Thyroid gland (tissue), 4 donors: ENCODE results near the gene LCN12.

ENCODE experiments used
- POLR2A ChIP-seq, 2 donors: fragments of 450-650 bp; IDR thresholded peaks; one replicate each; pipeline ENCODE4 v1.6.1; 2017; ENCODE audit warnings: antibody characterized with exemption in 2 of 2, mild to moderate bottlenecking in 2 of 2, moderate library complexity in 1 of 2
- TF ChIP-seq, protein P1 (sequence below), 6 experiments: fragments of 200-600 bp in 3 of 6; fragments of 450-650 bp in 3 of 6; sonication (generic) in 3 of 6; IDR thresholded peaks; one replicate each; pipeline ENCODE4 v1.5.1; 2016 to 2019; ENCODE audit warnings: antibody characterized with exemption in 6 of 6, mild to moderate bottlenecking in 2 of 6, inconsistent platforms in 1 of 6, moderate library complexity in 1 of 6

DNA sequence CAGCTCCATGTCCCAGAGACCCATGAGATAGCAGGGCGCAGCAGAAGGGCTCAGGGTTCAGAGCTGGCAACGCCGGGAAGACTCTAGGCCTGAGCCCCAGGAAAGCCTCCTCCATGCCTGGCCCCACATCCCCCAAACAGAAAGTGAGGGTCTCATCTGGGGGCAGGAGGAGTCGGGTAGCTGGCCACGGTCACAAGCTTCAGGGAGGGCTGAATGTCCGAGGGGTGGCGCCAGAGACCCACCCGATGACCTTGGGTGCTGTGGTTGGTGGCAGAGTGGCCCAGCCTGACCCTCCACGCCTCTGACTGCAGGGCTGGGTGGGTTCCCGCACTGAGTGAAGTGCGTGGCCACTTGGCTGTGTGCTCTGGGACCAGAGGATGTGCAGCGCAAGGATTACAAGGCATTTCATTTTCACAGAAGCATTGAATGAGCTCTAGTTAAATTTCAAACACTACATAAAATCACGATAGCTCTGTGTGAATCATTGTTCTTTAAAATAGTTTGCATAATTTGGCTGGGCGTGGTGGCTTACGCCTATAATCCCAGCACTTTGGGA is 4.0 kb upstream of the LCN12 start:
- TF ChIP-seq, protein P1, sequence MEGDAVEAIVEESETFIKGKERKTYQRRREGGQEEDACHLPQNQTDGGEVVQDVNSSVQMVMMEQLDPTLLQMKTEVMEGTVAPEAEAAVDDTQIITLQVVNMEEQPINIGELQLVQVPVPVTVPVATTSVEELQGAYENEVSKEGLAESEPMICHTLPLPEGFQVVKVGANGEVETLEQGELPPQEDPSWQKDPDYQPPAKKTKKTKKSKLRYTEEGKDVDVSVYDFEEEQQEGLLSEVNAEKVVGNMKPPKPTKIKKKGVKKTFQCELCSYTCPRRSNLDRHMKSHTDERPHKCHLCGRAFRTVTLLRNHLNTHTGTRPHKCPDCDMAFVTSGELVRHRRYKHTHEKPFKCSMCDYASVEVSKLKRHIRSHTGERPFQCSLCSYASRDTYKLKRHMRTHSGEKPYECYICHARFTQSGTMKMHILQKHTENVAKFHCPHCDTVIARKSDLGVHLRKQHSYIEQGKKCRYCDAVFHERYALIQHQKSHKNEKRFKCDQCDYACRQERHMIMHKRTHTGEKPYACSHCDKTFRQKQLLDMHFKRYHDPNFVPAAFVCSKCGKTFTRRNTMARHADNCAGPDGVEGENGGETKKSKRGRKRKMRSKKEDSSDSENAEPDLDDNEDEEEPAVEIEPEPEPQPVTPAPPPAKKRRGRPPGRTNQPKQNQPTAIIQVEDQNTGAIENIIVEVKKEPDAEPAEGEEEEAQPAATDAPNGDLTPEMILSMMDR (IDR thresholded peaks at IDR 0.05): peak in 4 of 6 experiments; percentile 30 to 55 (median 45)
- TF ChIP-seq POLR2A (IDR thresholded peaks at IDR 0.05): no peak
